HG03571 (cell line): ENCODE results near the gene NDOR1.

Source experiments
- ATAC-seq: cut with Tn5 transposase; IDR thresholded peaks from one replicate; pipeline ENCODE4 v1.9.1; 2021; ENCODE audit not compliant: unreplicated experiment

Gene NDOR1

DNA sequence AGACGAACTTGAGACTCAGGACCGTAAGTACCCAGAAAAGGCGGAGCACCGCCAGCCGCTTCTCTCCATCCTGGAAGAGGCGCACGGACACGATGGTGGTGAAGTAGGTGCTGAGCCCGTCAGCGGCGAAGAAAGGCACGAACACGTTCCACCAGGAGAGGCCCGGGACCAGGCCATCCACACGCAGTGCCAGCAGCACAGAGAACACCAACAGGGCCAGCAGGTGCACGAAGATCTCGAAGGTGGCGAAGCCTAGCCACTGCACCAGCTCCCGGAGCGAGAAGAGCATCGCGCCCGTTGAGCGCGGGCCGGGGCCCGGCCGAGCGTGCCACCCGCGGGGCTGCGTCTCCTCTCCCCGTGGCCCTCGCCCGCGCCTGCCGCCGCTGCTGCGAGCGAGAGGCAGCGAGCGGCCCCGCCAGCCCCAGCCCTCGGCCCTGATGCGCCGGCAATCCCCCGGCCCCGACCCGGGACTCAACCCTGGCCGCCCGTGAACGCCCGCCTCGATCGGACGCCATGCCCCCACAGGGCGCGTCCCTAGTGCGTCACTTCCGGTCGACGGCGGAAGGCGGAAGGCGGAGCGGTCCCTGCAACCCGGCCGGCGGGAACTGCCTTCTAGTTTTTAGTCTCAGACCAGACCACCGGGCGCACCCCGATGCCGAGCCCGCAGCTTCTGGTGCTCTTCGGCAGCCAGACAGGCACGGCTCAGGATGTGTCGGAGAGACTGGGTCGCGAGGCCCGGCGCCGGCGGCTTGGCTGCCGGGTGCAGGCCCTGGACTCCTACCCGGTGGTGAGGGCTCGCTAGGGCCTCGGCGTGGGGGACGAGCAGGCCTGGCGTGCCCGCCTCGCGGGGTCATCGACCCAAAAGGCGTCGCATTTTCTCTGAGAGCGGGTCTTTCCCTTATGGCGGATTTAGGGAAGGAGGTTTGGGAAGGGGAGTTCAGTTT lies at the start of gene NDOR1, which contains the start of gene TMEM203:
Gene NDOR1 (plus strand): TSS at position 575 of the 944 bp plus-strand sequence. CDS start 78 bp downstream, at position 653.
Gene TMEM203 (minus strand): TSS at position 523 of the 944 bp plus-strand sequence. CDS start 234 bp downstream, at position 289.
- no peak for ATAC-seq

DNA sequence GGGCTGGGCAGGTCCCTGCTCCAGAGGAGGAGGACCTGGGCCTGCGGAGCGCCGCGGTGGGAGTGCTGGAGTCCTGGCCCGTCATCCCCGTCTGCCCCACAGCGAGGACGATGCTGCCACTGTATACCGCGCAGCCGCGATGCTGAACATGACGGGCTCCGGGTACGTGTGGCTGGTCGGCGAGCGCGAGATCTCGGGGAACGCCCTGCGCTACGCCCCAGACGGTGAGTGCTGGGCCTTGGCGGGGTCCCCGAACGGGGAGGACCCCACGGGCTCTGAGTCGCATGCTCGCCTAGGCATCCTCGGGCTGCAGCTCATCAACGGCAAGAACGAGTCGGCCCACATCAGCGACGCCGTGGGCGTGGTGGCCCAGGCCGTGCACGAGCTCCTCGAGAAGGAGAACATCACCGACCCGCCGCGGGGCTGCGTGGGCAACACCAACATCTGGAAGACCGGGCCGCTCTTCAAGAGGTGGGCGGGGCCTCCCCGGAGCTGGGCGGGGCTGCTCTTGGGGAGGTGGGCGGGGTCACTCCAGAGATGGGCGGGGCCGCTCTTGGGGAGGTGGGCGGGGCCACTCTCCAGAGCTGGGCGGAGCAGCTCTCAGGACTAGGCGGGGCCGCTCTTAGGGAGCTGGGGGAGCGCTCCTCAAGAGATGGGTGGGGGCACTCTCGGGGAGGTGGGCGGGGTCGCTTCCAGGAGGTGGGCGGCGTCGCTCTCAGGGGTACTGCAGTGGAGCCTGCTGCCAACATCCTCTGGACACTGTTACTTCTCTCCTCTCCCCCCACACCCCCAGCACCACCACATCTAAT lies 48.7 kb upstream of the NDOR1 start:
- no peak for ATAC-seq

DNA sequence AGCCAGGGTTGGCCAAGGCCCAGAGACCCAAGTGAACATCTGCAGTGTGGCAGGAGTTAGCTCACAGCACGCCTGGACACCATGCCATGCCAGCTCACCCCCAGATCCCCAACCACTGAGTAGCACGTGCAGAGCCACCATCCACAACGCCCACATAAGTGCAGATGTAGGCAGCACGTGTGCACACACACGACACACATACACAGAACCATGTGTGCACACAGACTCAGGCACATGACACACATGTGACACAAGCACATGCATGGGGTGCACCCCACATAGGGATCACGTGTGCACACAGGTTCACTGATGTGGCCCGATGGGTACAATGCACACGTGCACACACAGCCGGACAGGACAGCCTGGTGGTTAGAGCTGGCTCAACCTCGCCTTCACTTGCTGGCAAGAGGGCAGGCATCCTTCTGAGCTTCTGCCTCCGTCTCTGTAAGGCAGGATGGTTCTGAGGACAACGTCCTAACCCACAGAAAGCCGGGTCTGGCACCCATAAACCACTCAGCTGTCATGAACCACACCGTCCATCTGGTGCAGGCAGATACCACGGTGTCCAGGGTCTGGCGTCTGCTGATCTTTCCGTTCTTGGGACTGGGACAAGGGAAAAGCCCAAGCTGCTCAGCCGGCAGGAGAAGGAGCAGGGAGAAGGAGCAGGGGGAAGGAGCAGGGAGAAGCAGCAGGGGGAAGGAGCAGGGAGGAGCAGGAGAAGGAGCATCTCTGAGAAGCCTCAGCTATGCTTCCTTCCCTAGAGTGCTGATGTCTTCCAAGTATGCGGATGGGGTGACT lies 47.7 kb upstream of the NDOR1 start:
- ATAC-seq, result no peak

DNA sequence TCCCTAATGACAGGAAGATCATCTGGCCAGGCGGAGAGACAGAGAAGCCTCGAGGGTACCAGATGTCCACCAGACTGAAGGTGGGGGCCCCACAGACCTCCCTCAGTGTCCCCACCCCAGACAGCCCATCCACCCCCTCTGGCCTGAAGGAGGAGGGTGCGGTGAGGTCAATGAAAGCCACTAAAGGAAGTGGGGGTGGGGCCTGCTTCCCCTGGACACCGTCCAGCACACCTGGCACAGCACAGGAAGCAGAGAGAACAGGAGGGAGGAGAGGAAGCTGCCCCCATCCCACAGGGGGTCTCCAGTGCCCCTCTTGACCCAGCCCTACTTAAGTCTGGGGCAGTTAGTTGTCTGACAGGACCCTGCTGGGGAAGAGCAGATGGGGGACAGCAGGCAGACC lies 46.9 kb upstream of the NDOR1 start:
- no peak for ATAC-seq

DNA sequence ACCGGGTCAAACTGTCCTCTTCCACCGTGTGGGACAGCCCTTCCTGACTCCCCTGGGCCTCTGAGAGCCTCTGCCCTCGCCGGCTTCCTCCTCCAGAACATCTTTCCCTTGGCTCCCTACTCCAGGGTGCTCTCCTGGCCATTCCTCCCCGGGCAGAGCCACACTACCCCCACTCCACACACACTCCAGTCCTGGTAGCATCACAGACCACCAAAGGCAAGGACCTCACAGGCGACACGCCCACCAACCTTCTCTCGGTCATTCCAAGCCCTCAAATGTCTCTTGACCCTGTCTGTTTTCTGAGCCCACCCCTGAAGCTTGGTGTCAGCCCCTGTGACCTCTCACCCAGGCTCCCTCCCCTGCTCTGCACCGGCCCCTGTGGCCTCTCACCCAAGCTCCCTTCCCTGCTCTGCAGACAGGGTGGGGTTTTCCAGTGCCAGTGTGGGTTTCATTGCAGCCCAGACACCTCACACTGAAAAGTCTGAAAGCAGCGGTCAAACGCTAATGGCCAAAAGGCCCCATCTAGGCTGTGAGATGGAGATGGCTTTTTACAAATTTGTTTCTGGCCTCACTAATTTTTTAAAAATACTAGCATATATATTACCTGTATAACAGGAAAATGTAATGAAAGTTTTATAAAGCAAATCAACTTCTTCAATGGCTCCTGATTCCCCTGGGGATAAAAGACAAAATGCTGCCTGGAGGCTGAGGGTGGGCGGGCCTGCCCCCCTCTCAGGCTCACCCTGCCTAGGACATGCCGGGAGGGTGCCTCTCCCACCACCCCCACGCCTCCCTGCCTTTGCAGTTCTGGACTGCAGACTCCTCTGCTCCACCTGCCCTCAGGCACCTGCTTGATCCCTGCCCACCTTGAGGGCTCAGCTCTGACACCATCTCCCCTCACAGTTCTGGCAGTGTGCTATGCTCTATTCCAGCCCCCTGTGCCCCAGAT lies 46.1 kb upstream of the NDOR1 start:
- no peak for ATAC-seq

DNA sequence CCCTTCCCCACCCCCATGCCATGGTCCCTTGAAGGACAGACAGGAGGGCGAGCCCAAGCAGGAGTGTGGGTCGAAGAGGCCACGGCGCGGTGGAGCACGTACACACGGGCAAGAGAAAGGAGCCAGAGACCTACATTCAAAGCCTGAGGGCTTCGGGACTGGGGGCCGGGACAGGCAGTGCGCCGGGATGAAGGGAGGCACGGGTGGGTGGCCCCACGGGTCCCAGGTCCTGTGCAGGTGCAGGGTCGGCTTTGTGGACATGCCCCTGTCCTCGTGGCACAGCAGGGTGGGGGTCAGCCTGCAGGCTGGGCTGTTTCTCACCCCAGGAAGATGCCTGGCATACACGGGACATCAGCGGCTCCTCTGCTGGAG lies 45.5 kb upstream of the NDOR1 start:
- no peak for ATAC-seq

DNA sequence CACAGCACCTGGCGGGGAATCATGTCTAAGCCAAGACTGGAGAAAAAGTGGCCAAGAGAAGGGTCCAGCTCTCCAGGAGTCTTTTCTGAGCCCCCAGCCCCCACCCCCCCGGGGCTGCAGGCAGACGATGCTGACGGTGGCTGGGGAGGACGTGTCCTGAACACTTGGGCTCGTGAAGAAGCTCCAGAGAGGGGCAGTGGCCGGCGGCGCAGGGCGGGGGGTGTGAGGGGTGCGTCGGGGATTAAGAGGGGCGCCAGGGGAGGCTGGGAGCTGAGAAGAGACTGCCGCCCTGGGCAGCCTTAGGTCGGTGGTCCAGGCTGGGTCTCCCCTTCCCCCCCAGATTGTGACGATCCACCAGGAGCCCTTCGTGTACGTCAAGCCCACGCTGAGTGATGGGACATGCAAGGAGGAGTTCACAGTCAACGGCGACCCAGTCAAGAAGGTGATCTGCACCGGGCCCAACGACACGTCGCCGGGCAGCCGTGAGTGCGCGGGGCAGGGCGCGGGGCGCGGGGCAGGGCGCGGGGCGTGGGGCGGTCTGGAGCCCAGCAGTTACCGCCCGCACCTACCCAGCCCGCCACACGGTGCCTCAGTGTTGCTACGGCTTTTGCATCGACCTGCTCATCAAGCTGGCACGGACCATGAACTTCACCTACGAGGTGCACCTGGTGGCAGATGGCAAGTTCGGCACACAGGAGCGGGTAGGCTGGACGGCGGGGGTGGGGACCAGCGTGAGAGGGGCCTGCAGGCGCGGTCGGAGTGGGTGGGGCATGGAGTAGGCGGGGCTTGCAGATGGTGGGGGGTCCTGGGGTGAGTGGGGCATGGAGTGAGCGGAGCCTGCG lies 44.6 kb upstream of the NDOR1 start:
- ATAC-seq, result no peak

DNA sequence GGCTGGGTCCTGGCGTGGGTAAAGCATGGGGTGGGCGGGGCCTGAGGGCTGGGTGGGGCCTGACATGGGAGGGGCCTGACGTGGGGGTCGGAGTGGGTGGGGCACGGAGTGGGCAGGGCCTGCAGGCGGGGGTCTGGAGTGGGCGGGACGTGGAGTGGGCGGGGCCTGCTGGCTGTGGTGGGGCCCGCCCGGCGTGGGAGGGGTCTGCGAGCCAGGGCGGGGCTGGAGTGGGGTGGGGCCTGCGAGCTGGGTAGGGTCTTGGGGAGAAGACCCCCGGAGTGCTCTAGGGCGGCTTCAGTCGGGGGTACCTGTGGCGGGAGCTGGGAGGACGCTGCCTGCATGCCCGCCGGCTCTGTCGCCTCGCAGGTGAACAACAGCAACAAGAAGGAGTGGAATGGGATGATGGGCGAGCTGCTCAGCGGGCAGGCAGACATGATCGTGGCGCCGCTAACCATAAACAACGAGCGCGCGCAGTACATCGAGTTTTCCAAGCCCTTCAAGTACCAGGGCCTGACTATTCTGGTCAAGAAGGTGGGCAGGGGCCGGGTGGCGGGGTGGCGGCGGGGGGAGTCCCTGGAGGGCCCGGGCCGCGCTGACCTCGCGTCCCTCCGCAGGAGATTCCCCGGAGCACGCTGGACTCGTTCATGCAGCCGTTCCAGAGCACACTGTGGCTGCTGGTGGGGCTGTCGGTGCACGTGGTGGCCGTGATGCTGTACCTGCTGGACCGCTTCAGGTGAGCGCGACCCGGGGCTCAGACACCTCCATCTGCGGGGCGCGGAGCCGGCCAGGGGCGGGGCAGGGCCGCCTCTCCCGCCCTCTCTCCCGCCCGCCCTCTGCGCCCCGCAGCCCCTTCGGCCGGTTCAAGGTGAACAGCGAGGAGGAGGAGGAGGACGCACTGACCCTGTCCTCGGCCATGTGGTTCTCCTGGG lies 43.7 kb upstream of the NDOR1 start:
- ATAC-seq, result no peak

DNA sequence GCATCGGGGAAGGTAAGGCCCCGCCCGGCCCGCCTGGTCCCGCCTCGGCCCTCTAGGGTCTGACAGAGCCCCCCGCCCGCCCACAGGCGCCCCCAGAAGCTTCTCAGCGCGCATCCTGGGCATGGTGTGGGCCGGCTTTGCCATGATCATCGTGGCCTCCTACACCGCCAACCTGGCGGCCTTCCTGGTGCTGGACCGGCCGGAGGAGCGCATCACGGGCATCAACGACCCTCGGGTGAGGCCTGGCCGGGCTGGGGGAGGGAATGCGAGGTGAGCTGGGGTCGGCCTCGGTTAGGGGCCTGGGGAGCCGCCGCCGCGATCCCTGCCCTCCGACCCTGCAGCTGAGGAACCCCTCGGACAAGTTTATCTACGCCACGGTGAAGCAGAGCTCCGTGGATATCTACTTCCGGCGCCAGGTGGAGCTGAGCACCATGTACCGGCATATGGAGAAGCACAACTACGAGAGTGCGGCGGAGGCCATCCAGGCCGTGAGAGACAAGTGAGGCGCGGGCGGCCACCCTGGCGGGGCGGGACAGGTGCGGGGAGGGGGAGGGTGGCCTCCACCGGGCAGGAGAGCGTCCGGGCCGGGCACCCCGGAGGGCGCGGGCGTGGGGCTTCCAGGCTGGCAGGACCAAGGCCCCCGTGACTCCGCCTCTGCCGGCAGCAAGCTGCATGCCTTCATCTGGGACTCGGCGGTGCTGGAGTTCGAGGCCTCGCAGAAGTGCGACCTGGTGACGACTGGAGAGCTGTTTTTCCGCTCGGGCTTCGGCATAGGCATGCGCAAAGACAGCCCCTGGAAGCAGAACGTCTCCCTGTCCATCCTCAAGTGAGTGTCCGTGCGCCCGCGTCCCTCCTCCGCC lies 42.8 kb upstream of the NDOR1 start:
- ATAC-seq, result no peak

DNA sequence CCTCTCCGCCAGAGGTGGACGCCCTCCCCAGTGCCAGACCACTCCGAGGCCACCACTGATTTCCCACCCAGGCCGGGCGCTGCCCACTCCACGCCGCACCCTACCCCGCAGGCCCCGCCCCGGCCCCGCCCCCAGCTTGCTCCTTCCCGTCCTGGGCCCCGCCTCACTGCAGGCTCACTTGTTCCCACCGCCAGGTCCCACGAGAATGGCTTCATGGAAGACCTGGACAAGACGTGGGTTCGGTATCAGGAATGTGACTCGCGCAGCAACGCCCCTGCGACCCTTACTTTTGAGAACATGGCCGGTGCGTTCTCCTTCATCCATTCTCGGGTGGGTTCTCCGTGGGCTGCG lies 42.2 kb upstream of the NDOR1 start:
- no peak for ATAC-seq

DNA sequence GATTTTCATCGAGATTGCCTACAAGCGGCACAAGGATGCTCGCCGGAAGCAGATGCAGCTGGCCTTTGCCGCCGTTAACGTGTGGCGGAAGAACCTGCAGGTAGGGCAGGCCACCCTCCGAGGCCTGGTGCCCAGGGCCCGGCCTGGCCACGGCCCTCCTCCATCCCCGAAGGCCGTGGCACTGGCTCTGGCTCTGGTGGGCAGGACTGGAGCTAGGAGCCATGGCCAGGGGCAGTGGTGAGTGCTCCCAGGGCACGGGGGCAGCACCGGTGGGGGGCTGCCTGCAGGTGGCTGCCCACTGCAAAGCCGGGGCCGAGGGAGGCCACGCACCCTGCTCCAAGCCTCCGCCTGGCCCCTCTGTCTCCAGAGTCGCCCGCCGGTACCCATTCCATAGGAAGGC lies 41.7 kb upstream of the NDOR1 start:
- no peak for ATAC-seq

DNA sequence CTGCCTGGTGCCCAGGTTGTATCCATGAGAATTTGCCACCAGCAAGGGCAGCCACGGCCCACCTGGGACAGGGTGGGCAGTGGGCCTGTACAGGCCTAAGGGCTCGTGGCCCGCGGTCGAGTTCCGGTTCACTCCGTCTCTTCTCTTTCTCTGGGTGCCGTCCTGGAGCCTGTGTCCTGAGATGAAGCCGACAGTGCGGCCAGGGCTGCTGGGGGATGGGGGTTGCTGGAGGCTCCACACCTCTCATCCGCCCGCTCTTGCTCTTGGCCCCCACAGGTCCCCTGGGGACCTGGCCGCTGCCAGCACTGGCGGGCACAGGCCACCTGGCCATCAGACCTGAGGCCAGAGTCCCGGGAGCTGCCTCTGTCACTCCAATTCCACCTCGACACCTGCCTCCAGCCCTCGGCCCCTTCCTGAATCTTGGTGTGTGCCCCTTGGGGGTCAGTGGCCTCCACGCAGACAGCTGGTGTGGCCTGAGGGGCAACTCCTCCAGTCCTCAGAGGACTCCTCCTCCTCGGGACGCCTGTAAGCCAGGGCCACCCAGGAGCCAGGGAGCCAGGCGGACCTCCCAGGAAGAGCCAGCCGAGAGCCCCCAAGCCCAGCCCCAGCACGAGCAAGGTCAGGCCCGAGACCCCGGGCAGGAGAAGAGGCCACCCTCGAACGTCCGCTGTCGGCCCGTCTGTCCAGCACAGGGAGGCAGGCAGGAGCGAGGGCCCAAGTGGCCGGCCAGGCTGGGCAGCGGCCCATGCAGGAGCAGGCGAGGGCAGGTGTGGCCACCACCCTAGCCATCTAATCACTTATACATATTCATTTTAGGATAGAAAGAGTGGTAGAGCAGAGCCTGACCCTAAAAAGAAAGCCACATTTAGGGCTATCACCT lies 40.9 kb upstream of the NDOR1 start:
- no peak for ATAC-seq

DNA sequence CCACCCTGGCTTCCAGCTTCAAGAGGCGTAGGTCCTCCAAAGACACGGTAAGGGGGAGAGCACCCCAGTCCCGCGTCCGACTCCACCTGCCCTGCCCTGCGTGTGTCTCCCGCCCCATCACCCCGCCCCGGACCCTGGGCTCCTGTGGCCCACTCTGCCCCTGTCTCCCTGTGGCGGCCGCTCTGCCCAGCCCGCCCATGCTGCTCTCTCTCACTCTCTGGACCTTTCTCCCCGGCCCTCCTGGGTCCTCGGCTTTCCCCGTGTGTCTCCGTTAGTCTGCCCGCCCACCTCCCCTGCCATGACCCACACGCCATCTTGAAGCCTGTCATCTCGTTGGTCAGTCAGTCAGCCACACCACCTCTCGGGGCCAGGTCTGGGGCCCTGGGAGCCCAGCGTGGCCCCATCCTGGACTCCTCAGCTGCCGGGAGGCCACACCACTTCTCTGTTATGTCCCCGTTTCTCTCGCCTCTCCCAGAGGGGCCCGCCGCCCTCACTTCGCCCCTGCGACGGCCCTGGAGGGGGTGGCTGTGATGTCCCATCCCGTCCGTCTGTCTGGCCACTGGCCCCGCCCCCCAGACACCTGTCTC lies 40.2 kb upstream of the NDOR1 start:
- no peak for ATAC-seq

DNA sequence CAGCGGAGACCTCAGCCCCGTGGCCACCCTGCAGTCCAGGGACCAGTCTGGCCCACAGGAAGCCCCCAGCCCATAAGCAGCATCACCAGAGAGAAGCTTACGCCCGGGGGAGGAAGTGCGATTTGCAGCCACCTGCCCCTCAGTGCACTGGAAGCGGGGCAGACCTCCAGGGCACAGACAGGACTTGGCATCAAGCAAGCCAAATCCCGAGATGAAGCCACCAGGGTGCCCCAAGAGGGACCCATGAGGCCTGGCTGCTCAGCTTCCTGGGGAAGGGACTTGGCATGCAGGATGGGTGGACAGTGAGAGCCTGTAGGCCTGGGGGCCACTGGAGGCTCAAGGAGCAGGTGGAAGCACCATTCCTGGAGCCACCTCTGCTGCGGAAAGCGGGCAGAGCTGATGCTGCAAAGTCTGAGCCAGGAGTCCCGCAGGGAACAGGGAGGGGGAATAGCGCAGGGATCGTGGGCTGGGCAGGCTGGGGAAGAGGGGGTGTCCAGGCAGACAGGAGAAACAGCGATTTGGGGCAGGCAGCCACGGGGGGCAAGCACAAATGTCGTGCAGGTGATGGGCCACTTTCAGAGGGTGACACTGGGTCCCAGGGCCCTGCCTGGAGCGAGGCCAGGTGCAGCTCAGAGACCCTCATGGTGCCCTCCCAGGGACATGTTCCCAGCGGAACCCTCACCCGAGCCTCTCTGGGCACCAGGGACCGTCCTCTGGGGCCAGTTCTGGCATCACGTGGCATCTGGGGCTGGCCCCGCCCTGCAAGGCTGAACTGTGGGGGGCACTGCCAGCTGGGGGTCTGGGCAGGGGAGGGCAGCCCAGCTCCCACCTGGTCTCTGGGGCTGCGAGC lies 38.9 kb upstream of the NDOR1 start:
- no peak for ATAC-seq

DNA sequence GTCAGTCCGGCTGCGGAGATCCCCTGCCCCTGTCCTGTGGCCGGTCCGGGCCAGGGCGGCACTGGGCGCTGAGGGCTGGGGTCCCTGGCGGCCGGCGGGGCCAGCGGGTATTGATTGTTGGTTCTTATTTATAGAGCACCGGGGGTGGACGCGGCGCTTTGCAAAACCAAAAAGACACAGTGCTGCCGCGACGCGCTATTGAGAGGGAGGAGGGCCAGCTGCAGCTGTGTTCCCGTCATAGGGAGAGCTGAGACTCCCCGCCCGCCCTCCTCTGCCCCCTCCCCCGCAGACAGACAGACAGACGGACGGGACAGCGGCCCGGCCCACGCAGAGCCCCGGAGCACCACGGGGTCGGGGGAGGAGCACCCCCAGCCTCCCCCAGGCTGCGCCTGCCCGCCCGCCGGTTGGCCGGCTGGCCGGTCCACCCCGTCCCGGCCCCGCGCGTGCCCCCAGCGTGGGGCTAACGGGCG lies 38.2 kb upstream of the NDOR1 start:
- no peak for ATAC-seq
